IMR-90 (cell line): ENCODE measurements around the gene EXOC2.

Experiments
- BHLHE40 ChIP-seq: fragments of 150-350 bp; IDR thresholded peaks from 2 replicates; pipeline ENCODE4 v1.6.1; 2016; ENCODE audit warnings: mild to moderate bottlenecking, low read depth, low read length
- CTCF ChIP-seq: conservative IDR thresholded peaks from 2 replicates; pipeline ENCODE4 v1.5.1; 2012; ENCODE audit warnings: mild to moderate bottlenecking, low read depth, low read length, improper control_type of control experiment
- ELK1 ChIP-seq: fragments of 150-350 bp; IDR thresholded peaks from 2 replicates; pipeline ENCODE4 v1.6.1; 2016; ENCODE audit warnings: low read depth, mild to moderate bottlenecking, low read length, moderate library complexity, borderline replicate concordance
- FOS ChIP-seq: fragments of 150-350 bp; IDR thresholded peaks from 2 replicates; pipeline ENCODE4 v1.6.1; 2016; ENCODE audit warnings: low read depth, low read length
- MAFK ChIP-seq: IDR thresholded peaks from 2 replicates; pipeline ENCODE4 v1.6.1; 2012; ENCODE audit warnings: low read depth, low read length, improper control_type of control experiment
- MXI1 ChIP-seq: IDR thresholded peaks from 2 replicates; pipeline ENCODE4 v1.6.1; 2012; ENCODE audit warnings: low read depth, mild to moderate bottlenecking, low read length, moderate library complexity, borderline replicate concordance
- NFE2L2 ChIP-seq: fragments of 150-350 bp; IDR thresholded peaks from 2 replicates; pipeline ENCODE4 v1.6.1; 2016; ENCODE audit warnings: low read depth, mild to moderate bottlenecking, low read length
- POLR2A ChIP-seq: IDR thresholded peaks from 2 replicates; pipeline ENCODE4 v1.6.1; 2012; ENCODE audit warnings: mild to moderate bottlenecking, low read depth, low read length
- RAD21 ChIP-seq: IDR thresholded peaks from 2 replicates; pipeline ENCODE4 v1.6.1; 2012; ENCODE audit warnings: low read length, improper control_type of control experiment
- RFX5 ChIP-seq: IDR thresholded peaks from 2 replicates; pipeline ENCODE4 v1.8.0; 2012; ENCODE audit warnings: low read depth, mild to moderate bottlenecking, low read length, moderate library complexity
- SMC3 ChIP-seq: fragments of 150-350 bp; IDR thresholded peaks from 2 replicates; pipeline ENCODE4 v1.6.1; 2016; ENCODE audit warnings: low read depth, mild to moderate bottlenecking, antibody characterized with exemption, low read length, moderate library complexity

GRCh38 chr6:611928-612327, 81.0 kb downstream of the EXOC2 start:
- TF ChIP-seq POLR2A, result no peak
- TF ChIP-seq CTCF, result no peak
- no peak for TF ChIP-seq RAD21
- no peak for TF ChIP-seq MXI1
- no peak for TF ChIP-seq MAFK
- no peak for TF ChIP-seq ELK1
- TF ChIP-seq NFE2L2, result no peak
- TF ChIP-seq SMC3, result no peak
- no peak for TF ChIP-seq RFX5
- no peak for TF ChIP-seq BHLHE40
- TF ChIP-seq FOS, result no peak
